Activated T-cell treated with anti-CD3 and anti-CD28 coated beads for 4 hours (primary cell): ENCODE data around the gene SFTPA1.
"Not testable (repeated sequence)": the region's sequence is repeated elsewhere in the genome, so short reads cannot be mapped to it uniquely, and the experiment has no call there.

Experiments
- DNase-seq: peaks from one replicate; pipeline ENCODE4 v3.0.0-alpha.2; 2020

SFTPA1 gene

GRCh38 chr10:79611193-79611976 is 646 bp downstream of the SFTPA1 start:
- not testable (repeated sequence) for DNase-seq

GRCh38 chr10:79615577-79615976 is 4.8 kb downstream of the SFTPA1 start:
- no peak for DNase-seq

GRCh38 chr10:79616164-79616563 is 5.4 kb downstream of the SFTPA1 start:
- DNase-seq: no peak

- DNase-seq: not testable (repeated sequence)
These were observed 12.9 kb downstream of the SFTPA1 start for GRCh38 chr10:79623663-79624062.

- DNase-seq: no peak
These were observed 16.3 kb downstream of the SFTPA1 start for GRCh38 chr10:79627075-79627474.

GRCh38 chr10:79628083-79628482 is 17.3 kb downstream of the SFTPA1 start:
- no peak for DNase-seq

GRCh38 chr10:79628988-79629954 is 18.5 kb downstream of the SFTPA1 start:
- no peak for DNase-seq

GRCh38 chr10:79629955-79630327 is 19.2 kb downstream of the SFTPA1 start:
- no peak for DNase-seq

- DNase-seq: not testable (repeated sequence)
These were observed 26.0 kb downstream of the SFTPA1 start for GRCh38 chr10:79636654-79637199.

- DNase-seq: no peak
These were observed 27.6 kb downstream of the SFTPA1 start for GRCh38 chr10:79638318-79638717.

- not testable (repeated sequence) for DNase-seq
These were observed 42.0 kb downstream of the SFTPA1 start for GRCh38 chr10:79652695-79653094.

GRCh38 chr10:79663287-79663686 is 52.5 kb downstream of the SFTPA1 start:
- DNase-seq: not testable (repeated sequence)

GRCh38 chr10:79664686-79665085 is 53.9 kb downstream of the SFTPA1 start:
- not testable (repeated sequence) for DNase-seq
